ENCODE results near the gene HAUS1. TPM values are rescaled to one million over a fixed set of nuclear protein-coding genes. Genes with fewer than 3 reads are reported as not detected.

Gene HAUS1
- total and polyA plus RNA-seq, 2 experiments from 2014 or later, result 163 to 216 TPM

DNA sequence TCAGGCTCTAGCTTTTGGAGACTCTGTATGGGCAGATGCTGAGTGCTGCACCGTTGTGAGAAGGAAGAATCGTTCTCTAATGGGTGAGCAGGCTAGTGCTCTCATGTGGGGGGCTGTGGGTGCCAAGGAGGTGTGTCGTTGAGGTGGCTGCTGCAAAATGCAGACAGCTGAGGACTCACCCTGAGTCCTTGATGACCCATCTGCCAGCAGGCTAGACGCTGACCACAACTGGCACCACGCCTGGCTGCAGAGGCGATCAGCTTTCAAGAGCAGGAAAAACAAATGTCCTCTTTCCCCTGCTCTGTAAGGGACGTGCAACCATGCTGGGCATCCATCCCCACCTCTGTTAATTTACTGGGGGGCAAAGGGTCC lies 48.2 kb downstream of the HAUS1 start (continued):
- TF ChIP-seq, protein P1, sequence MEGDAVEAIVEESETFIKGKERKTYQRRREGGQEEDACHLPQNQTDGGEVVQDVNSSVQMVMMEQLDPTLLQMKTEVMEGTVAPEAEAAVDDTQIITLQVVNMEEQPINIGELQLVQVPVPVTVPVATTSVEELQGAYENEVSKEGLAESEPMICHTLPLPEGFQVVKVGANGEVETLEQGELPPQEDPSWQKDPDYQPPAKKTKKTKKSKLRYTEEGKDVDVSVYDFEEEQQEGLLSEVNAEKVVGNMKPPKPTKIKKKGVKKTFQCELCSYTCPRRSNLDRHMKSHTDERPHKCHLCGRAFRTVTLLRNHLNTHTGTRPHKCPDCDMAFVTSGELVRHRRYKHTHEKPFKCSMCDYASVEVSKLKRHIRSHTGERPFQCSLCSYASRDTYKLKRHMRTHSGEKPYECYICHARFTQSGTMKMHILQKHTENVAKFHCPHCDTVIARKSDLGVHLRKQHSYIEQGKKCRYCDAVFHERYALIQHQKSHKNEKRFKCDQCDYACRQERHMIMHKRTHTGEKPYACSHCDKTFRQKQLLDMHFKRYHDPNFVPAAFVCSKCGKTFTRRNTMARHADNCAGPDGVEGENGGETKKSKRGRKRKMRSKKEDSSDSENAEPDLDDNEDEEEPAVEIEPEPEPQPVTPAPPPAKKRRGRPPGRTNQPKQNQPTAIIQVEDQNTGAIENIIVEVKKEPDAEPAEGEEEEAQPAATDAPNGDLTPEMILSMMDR (conservative IDR thresholded peaks at IDR 0.05; ENCODE audit: low read depth in 2 of 2), result no peak
- TF ChIP-seq EZH2 (IDR thresholded peaks at IDR 0.05; ENCODE audit: low read depth, unreplicated experiment), result no peak

DNA sequence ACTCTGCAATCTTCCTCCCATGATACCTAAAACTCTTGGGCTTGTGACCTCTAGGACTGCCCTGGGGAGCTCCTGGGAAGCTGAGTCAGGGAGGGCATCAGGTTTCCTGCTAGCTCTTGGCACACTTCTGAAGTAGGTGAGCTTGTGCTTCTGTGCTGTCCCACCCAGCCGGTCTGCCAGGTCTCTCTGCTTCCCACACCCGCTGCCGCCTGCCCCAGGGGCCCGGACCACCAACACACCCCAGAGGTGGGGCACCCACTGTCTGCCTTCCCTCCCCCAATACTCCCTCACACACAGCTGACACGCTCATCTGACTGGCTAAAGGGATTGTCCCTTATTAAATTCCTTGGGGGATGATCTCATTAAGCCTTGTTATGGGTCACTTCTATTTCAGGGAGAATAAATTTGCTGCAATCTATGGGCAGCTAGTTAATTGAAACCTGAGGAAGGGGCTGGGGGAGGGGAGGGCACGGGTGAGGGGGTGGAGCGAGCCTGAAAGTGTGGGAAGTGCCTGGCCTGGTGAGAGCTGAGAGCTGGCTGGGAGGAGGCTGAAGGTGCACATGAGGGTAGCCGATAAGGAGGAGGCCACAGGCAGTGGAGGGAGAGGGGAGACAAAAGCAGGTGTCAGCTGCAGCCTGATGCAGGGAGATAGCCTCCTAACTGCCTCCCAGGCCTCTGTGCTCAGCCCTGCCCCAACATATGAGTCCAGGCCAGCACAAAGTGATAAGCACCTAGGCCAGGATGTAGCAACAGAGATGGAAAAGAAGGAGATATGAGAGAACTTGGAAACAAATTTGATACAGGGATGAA lies 48.8 kb downstream of the HAUS1 start:
- Histone ChIP-seq H3K4me3 (peak overlapping the region; percentile 49), H3K9me2 (ENCODE audit: insufficient read depth) (no peaks in the 10 kb centered on the region), H3K79me2 (replicated peaks; ENCODE audit: insufficient read depth) (no peaks in the 10 kb centered on the region), H4K20me1 (replicated peaks; ENCODE audit: insufficient read depth) (no peaks in the 10 kb centered on the region), H3K27me3 (ENCODE audit: insufficient read depth) (no peaks in the 10 kb centered on the region), H3K36me3 (ENCODE audit: insufficient read depth) (no peaks in the 10 kb centered on the region), H3F3A (replicated peaks; ENCODE audit: low read depth) (peaks cover 7% of the 10 kb centered on the region; the same call in 1 of the 2 replicates), H3K4me1 (ENCODE audit: insufficient read depth) (peaks cover 21% of the 10 kb centered on the region), H2AFZ (peak overlapping the region; percentile 91), H3K4me2 (peak overlapping the region; percentile 75), H3K27ac (ENCODE audit: low read depth) (no peak overlapping the region)
- ATAC-seq, result peak; percentile 81
- peak; percentile 63 for DNase-seq (ENCODE audit: low spot score)
- H3K4me3 Mint-ChIP-seq, result peak overlapping the region; percentile 45
- H3K27me3 Mint-ChIP-seq (ENCODE audit: insufficient read depth, low read depth, poor library complexity), result peaks cover 14% of the 10 kb centered on the region
- H3K36me3 Mint-ChIP-seq (ENCODE audit: low read depth), result 0 out of 3 replicates have a peak, but pooled peaks cover 3% of the 10 kb centered on the region
- peaks cover 37% of the 10 kb centered on the region for H3K4me1 Mint-ChIP-seq
- H3K9me3 Mint-ChIP-seq, result no peaks in the 10 kb centered on the region
- 0 out of 2 replicates have a peak overlapping the region, but pooled peaks have one; percentile 31 for H3K27ac Mint-ChIP-seq
- TF ChIP-seq, protein P2, sequence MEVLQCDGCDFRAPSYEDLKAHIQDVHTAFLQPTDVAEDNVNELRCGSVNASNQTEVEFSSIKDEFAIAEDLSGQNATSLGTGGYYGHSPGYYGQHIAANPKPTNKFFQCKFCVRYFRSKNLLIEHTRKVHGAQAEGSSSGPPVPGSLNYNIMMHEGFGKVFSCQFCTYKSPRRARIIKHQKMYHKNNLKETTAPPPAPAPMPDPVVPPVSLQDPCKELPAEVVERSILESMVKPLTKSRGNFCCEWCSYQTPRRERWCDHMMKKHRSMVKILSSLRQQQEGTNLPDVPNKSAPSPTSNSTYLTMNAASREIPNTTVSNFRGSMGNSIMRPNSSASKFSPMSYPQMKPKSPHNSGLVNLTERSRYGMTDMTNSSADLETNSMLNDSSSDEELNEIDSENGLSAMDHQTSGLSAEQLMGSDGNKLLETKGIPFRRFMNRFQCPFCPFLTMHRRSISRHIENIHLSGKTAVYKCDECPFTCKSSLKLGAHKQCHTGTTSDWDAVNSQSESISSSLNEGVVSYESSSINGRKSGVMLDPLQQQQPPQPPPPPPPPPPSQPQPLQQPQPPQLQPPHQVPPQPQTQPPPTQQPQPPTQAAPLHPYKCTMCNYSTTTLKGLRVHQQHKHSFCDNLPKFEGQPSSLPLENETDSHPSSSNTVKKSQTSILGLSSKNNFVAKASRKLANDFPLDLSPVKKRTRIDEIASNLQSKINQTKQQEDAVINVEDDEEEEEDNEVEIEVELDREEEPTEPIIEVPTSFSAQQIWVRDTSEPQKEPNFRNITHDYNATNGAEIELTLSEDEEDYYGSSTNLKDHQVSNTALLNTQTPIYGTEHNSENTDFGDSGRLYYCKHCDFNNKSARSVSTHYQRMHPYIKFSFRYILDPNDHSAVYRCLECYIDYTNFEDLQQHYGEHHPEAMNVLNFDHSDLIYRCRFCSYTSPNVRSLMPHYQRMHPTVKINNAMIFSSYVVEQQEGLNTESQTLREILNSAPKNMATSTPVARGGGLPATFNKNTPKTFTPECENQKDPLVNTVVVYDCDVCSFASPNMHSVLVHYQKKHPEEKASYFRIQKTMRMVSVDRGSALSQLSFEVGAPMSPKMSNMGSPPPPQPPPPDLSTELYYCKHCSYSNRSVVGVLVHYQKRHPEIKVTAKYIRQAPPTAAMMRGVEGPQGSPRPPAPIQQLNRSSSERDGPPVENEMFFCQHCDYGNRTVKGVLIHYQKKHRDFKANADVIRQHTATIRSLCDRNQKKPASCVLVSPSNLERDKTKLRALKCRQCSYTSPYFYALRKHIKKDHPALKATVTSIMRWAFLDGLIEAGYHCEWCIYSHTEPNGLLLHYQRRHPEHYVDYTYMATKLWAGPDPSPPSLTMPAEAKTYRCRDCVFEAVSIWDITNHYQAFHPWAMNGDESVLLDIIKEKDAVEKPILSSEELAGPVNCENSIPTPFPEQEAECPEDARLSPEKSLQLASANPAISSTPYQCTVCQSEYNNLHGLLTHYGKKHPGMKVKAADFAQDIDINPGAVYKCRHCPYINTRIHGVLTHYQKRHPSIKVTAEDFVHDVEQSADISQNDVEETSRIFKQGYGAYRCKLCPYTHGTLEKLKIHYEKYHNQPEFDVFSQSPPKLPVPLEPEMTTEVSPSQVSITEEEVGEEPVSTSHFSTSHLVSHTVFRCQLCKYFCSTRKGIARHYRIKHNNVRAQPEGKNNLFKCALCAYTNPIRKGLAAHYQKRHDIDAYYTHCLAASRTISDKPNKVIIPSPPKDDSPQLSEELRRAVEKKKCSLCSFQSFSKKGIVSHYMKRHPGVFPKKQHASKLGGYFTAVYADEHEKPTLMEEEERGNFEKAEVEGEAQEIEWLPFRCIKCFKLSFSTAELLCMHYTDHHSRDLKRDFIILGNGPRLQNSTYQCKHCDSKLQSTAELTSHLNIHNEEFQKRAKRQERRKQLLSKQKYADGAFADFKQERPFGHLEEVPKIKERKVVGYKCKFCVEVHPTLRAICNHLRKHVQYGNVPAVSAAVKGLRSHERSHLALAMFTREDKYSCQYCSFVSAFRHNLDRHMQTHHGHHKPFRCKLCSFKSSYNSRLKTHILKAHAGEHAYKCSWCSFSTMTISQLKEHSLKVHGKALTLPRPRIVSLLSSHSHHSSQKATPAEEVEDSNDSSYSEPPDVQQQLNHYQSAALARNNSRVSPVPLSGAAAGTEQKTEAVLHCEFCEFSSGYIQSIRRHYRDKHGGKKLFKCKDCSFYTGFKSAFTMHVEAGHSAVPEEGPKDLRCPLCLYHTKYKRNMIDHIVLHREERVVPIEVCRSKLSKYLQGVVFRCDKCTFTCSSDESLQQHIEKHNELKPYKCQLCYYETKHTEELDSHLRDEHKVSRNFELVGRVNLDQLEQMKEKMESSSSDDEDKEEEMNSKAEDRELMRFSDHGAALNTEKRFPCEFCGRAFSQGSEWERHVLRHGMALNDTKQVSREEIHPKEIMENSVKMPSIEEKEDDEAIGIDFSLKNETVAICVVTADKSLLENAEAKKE (CRISPR knock-in tag; IDR thresholded peaks at IDR 0.05), result no peak
- TF ChIP-seq, protein P1 (conservative IDR thresholded peaks at IDR 0.05; ENCODE audit: low read depth in 2 of 2), result no peak
- TF ChIP-seq JUNB (IDR thresholded peaks at IDR 0.05; ENCODE audit: unreplicated experiment), result no peak
- TF ChIP-seq EZH2 (IDR thresholded peaks at IDR 0.05; ENCODE audit: low read depth, unreplicated experiment), result no peak
- TF ChIP-seq, protein P3, sequence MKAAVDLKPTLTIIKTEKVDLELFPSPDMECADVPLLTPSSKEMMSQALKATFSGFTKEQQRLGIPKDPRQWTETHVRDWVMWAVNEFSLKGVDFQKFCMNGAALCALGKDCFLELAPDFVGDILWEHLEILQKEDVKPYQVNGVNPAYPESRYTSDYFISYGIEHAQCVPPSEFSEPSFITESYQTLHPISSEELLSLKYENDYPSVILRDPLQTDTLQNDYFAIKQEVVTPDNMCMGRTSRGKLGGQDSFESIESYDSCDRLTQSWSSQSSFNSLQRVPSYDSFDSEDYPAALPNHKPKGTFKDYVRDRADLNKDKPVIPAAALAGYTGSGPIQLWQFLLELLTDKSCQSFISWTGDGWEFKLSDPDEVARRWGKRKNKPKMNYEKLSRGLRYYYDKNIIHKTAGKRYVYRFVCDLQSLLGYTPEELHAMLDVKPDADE (IDR thresholded peaks at IDR 0.05), result no peak
- no peak for TF ChIP-seq ZNF114 (CRISPR knock-in tag; IDR thresholded peaks at IDR 0.05)
- TF ChIP-seq CREB1 (CRISPR knock-in tag; IDR thresholded peaks at IDR 0.05; ENCODE audit: low read depth), result no peak
- TF ChIP-seq STAT1 (IDR thresholded peaks at IDR 0.05; ENCODE audit: unreplicated experiment), result no peak
- TF ChIP-seq ZNF331 (CRISPR knock-in tag; IDR thresholded peaks at IDR 0.05; ENCODE audit: low read depth), result no peak

Data from GM23338 (cell line).